Fibroblast of lung (primary cell): Measurements from ENCODE around the gene ARFGAP2. TPM values are rescaled to one million over a fixed set of nuclear protein-coding genes. Genes with fewer than 3 reads are reported as not detected.

Experiments
- DNase-seq, 2 donors: peaks; one replicate each; pipeline versions ENCODE4 v3.0.0 to v3.0.0-alpha.2; 2010; ENCODE audit warnings: low read depth in 2 of 2
- H2AFZ ChIP-seq: 2 replicates; pipeline ENCODE4 v1.5.1; 2012; ENCODE audit warnings: low read length, control low read depth, inconsistent platforms
- H3K27ac ChIP-seq: 2 replicates; pipeline ENCODE4 v1.5.1; 2011; ENCODE audit warnings: low read length, control low read depth; ENCODE audit not compliant: insufficient read depth
- H3K27me3 ChIP-seq: 2 replicates; pipeline ENCODE4 v1.5.1; 2011; ENCODE audit warnings: mild to moderate bottlenecking, low read length; ENCODE audit not compliant: control insufficient read depth, insufficient read depth
- H3K36me3 ChIP-seq: 2 replicates; pipeline ENCODE4 v1.5.1; 2011; ENCODE audit warnings: low read length; ENCODE audit not compliant: control insufficient read depth, insufficient read depth
- H3K4me1 ChIP-seq: 2 replicates; pipeline ENCODE4 v1.5.1; 2011; ENCODE audit warnings: low read length; ENCODE audit not compliant: control insufficient read depth, insufficient read depth; ENCODE audit errors: extremely low read depth
- H3K4me2 ChIP-seq: 2 replicates; pipeline ENCODE4 v1.5.1; 2011; ENCODE audit warnings: low read length, control low read depth; ENCODE audit not compliant: insufficient read depth; ENCODE audit errors: extremely low read depth
- H3K4me3 ChIP-seq, 4 experiments: fragments of 200-600 bp in 1 of 4; sonication (generic) in 1 of 4; replicated peaks in 1 of 4; 2 replicates each; pipeline ENCODE4 v1.5.1; 2011 to 2016; ENCODE audit warnings: low read length in 4 of 4, low read depth in 3 of 4, mild to moderate bottlenecking in 3 of 4, control low read depth in 2 of 4, inconsistent platforms in 1 of 4, mixed read lengths in 1 of 4; ENCODE audit not compliant: insufficient read depth in 1 of 4; ENCODE audit errors: control extremely low read depth in 1 of 4
- H3K79me2 ChIP-seq: 2 replicates; pipeline ENCODE4 v1.5.1; 2012; ENCODE audit warnings: mild to moderate bottlenecking, low read length, inconsistent platforms; ENCODE audit not compliant: control insufficient read depth, insufficient read depth
- H3K9ac ChIP-seq: 2 replicates; pipeline ENCODE4 v1.5.1; 2011; ENCODE audit warnings: mild to moderate bottlenecking, low read length, control low read depth; ENCODE audit not compliant: insufficient read depth
- H3K9me3 ChIP-seq: 2 replicates; pipeline ENCODE4 v1.5.1; 2012; ENCODE audit warnings: low read depth, low read length; ENCODE audit not compliant: control insufficient read depth, insufficient read depth
- H4K20me1 ChIP-seq: 2 replicates; pipeline ENCODE4 v1.5.1; 2011; ENCODE audit warnings: low read length; ENCODE audit not compliant: control insufficient read depth, insufficient read depth; ENCODE audit errors: extremely low read depth
- EZH2 ChIP-seq: IDR thresholded peaks from 2 replicates; pipeline ENCODE4 v1.5.1; 2012; ENCODE audit warnings: low read length, control low read depth, mild to moderate bottlenecking; ENCODE audit errors: missing control alignments
- polyA plus RNA-seq, 2 donors: library from polyadenylated mRNA; depleted of rRNA in 1 of 2; stranded (reverse) in 1 of 2; unstranded in 1 of 2; fragments of >200 nt; gene quantifications; 2 replicates each; pipeline ENCODE4 v1.2.1, GENCODE V29; 2011 to 2012; ENCODE audit warnings: missing spikeins in 1 of 2
- total RNA-seq: library from RNA; depleted of rRNA; stranded (reverse); fragments of >200 nt; gene quantifications from 2 replicates; pipeline ENCODE4 v1.2.1, GENCODE V29; 2014
- TF ChIP-seq, protein P1 (sequence below), 2 donors: IDR thresholded peaks in 1 of 2; conservative IDR thresholded peaks in 1 of 2; 1 replicate in 1 of 2; 2 replicates in 1 of 2; pipeline ENCODE4 v1.5.1; 2011 to 2012; ENCODE audit warnings: low read length in 2 of 2, control low read depth in 1 of 2, inconsistent platforms in 1 of 2, low read depth in 1 of 2, mild to moderate bottlenecking in 1 of 2

The ARFGAP2 gene
- total and polyA plus RNA-seq, 2 donors (not counting 1 experiment from before 2014, with no cell fraction given), result 50.1 to 80.4 TPM

- no peaks in the 10 kb centered on the region for H3K9me3 ChIP-seq
- peaks cover 12% of the 10 kb centered on the region for H3K4me1 ChIP-seq
- no peak overlapping the region for H2AFZ ChIP-seq
- no peak overlapping the region for H3K4me3 ChIP-seq
- peaks cover 3% of the 10 kb centered on the region for H3K79me2 ChIP-seq
- H3K27me3 ChIP-seq, result no peaks in the 10 kb centered on the region
- no peak overlapping the region for H3K27ac ChIP-seq
- H4K20me1 ChIP-seq, result no peaks in the 10 kb centered on the region
- no peak for TF ChIP-seq EZH2
- TF ChIP-seq, protein P1, sequence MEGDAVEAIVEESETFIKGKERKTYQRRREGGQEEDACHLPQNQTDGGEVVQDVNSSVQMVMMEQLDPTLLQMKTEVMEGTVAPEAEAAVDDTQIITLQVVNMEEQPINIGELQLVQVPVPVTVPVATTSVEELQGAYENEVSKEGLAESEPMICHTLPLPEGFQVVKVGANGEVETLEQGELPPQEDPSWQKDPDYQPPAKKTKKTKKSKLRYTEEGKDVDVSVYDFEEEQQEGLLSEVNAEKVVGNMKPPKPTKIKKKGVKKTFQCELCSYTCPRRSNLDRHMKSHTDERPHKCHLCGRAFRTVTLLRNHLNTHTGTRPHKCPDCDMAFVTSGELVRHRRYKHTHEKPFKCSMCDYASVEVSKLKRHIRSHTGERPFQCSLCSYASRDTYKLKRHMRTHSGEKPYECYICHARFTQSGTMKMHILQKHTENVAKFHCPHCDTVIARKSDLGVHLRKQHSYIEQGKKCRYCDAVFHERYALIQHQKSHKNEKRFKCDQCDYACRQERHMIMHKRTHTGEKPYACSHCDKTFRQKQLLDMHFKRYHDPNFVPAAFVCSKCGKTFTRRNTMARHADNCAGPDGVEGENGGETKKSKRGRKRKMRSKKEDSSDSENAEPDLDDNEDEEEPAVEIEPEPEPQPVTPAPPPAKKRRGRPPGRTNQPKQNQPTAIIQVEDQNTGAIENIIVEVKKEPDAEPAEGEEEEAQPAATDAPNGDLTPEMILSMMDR (conservative IDR thresholded peaks at IDR 0.05 in 1 of 2, IDR thresholded peaks at IDR 0.05 in 1 of 2; ENCODE audit: low read depth in 1 of 2, low read length in 2 of 2), result no peak
- no peak overlapping the region for H3K4me2 ChIP-seq
- DNase-seq, result no peak
- H3K36me3 ChIP-seq, result no peaks in the 10 kb centered on the region
- H3K9ac ChIP-seq, result no peak overlapping the region
These were observed 4.6 kb upstream of the ARFGAP2 start for GRCh38 chr11:47181271-47181670.

DNA sequence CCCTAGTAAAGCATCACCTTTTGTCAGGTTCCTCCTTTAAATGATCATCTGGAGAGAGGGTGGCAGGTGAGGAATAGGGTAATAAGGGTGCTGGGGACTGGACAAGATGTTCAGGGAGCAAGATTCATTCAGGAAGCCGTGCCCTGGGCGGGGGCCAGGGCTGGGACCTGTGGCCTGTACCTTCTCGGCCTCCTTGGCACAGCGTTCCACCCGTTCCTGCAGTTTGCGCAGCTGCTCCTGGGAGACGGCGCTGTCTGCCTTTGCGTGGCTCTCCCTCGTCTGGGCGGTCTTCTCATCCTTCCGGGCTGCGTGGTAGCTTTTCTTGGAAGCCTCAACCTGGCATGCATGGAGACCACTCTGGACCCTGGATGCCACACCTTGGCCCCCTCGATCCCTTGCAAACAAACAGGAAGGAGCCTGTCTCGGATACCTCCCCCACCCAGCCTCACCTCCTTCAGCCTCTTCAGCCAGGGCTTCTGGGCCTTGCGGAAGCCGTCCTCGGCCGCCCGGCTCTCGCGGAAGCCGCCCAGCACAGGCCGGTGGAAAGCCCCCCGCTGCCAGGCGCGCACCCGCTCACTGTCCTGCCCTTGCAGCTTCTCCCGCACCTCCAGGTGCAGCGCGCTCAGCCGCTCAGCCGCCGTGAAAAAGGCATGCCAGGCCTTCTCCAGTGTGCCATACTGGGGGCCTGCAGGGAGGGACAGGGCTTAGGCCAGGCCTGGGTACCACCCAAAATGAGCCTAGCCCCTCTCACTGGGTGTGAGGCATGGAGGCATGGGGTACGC, 3.5 kb upstream of the ARFGAP2 start:
- no peak overlapping the region for H3K4me2 ChIP-seq
- H2AFZ ChIP-seq, result no peak overlapping the region
- no peak overlapping the region for H3K4me3 ChIP-seq
- H4K20me1 ChIP-seq, result no peaks in the 10 kb centered on the region
- TF ChIP-seq, protein P1 (conservative IDR thresholded peaks at IDR 0.05 in 1 of 2, IDR thresholded peaks at IDR 0.05 in 1 of 2; ENCODE audit: low read depth in 1 of 2, low read length in 2 of 2), result no peak
- no peak for TF ChIP-seq EZH2
- H3K79me2 ChIP-seq, result peaks cover 14% of the 10 kb centered on the region
- DNase-seq, result no peak
- peaks cover 2% of the 10 kb centered on the region for H3K36me3 ChIP-seq
- H3K9me3 ChIP-seq, result no peaks in the 10 kb centered on the region
- peaks cover 17% of the 10 kb centered on the region for H3K4me1 ChIP-seq
- no peak overlapping the region for H3K9ac ChIP-seq
- no peaks in the 10 kb centered on the region for H3K27me3 ChIP-seq
- H3K27ac ChIP-seq, result no peak overlapping the region

DNA sequence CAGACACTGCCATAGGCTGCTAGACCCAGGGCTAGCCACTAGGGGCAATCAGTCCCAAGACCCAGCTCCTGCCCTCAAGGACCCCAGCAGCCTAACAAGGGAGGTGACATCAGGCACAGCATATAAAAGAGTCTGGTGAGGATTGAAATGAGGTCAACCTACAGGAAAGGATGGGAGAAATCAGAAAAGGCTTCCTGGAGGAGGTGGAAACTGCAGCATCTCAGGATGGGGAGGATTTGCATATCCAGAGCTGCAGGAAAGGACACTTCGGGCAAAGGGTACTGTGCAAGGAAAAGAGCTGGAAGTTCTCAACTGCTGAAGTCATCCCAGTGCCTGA, 2.9 kb upstream of the ARFGAP2 start:
- peak in 1 of 2 donors; percentile 38 for DNase-seq
- Histone ChIP-seq H3K4me2 (no peak overlapping the region), H3K36me3 (peaks cover 2% of the 10 kb centered on the region), H3K4me1 (peaks cover 13% of the 10 kb centered on the region), H3K4me3 (no peak overlapping the region), H2AFZ (no peak overlapping the region), H3K79me2 (peaks cover 20% of the 10 kb centered on the region), H3K9me3 (no peaks in the 10 kb centered on the region), H4K20me1 (no peaks in the 10 kb centered on the region), H3K27ac (no peak overlapping the region), H3K9ac (no peak overlapping the region), H3K27me3 (no peaks in the 10 kb centered on the region)
- no peak for TF ChIP-seq EZH2
- TF ChIP-seq, protein P1 (conservative IDR thresholded peaks at IDR 0.05 in 1 of 2, IDR thresholded peaks at IDR 0.05 in 1 of 2; ENCODE audit: low read depth in 1 of 2, low read length in 2 of 2), result peak; percentile 53 to 70
